GM12874 (cell line): ENCODE data around the gene C9orf78.

ENCODE experiments used
- TF ChIP-seq, protein P1 (sequence below): IDR thresholded peaks from 2 replicates; pipeline ENCODE4 v1.5.1; 2011; ENCODE audit warnings: low read depth, mild to moderate bottlenecking, control low read depth, low read length, moderate library complexity; ENCODE audit not compliant: insufficient read depth

Gene C9orf78

DNA sequence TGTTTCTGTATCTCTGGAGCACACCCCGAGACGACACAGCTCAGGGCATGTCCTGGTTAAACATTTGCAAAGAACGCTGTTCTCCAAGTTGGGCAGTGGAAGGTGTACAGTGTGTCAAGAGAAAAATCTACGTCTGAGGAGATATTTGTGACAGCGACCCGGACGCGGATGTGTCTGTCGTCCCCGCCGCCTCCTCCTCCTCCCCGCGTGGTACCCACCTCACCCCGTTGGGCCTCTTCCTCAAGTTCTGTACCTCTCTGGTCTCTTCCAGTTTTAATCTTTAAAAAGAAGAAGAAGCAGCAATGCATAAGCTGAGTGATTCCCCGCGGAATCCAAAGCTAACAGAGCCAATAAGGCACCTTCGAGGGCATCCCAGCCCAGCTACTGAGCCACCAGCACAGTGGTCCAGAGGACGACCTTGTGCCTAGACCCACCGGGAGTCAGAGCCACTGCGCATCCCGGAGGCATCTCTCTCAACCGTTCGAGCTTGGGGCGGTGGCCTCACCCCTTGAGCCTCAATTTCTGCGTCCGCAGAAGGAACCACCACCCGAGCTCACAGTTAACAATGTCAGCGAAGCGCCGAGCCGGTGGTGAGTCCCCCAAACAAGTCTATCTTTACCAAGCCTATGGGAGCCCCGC lies 467 bp downstream of the C9orf78 start:
- TF ChIP-seq, protein P1, sequence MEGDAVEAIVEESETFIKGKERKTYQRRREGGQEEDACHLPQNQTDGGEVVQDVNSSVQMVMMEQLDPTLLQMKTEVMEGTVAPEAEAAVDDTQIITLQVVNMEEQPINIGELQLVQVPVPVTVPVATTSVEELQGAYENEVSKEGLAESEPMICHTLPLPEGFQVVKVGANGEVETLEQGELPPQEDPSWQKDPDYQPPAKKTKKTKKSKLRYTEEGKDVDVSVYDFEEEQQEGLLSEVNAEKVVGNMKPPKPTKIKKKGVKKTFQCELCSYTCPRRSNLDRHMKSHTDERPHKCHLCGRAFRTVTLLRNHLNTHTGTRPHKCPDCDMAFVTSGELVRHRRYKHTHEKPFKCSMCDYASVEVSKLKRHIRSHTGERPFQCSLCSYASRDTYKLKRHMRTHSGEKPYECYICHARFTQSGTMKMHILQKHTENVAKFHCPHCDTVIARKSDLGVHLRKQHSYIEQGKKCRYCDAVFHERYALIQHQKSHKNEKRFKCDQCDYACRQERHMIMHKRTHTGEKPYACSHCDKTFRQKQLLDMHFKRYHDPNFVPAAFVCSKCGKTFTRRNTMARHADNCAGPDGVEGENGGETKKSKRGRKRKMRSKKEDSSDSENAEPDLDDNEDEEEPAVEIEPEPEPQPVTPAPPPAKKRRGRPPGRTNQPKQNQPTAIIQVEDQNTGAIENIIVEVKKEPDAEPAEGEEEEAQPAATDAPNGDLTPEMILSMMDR = no peak

DNA sequence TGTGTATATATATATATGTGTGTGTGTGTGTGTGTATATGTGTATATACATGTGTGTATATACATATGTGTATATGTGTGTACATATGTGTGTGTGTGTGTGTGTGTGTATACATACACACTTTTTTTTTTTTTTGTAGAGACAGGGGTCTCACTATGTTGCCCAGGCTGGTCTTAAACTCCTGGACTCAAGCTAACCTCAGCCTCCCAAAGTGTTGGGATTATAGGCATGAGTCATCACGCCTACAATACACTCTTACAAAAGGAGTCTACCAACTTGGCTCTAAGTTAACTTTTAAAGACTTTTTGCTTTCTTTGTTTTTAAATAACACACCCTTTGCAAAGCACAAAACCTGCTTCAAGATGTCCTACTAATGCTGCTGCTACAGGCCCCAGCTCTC lies 2.1 kb downstream of the C9orf78 start:
- TF ChIP-seq, protein P1 = no peak

DNA sequence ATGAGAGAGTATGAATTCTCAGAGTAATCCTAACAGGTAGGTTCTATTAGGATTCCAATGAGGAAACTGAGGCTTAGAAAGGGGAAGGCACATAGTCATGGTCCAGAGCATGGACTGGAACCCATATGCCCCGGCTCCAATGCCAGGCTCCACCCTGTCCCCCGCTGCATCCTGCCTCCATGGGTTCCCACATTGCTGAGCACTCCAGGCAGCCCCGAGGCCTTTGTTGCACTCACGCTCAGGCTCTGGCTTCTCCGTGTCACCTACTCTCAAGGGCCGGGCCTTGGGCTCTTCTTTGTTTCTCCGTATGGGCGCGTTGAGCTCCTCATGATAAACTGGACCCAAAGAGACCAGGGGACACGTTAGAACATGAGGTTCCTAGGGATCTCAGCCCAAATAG lies 6.1 kb downstream of the C9orf78 start:
- TF ChIP-seq, protein P1 = no peak

DNA sequence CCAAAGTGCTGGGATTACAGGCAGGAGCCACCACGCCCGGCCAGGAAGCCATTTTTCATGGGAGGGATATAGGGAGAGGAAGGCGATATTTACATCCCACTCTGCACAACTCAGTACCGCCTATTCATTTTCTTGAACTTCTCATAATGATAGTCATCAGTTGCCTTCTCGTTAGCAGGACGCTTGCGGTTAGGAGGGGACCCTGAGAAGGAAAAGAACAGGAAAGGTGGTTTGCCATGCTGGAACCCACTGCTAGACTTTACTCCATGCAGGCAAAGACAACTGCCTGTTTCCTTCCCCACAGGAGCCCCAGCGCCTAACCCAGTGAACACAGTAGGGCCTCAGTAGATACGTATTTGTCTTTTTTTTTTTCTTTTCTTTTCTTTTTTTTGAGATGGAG lies 7.0 kb downstream of the C9orf78 start:
- TF ChIP-seq, protein P1 = no peak

DNA sequence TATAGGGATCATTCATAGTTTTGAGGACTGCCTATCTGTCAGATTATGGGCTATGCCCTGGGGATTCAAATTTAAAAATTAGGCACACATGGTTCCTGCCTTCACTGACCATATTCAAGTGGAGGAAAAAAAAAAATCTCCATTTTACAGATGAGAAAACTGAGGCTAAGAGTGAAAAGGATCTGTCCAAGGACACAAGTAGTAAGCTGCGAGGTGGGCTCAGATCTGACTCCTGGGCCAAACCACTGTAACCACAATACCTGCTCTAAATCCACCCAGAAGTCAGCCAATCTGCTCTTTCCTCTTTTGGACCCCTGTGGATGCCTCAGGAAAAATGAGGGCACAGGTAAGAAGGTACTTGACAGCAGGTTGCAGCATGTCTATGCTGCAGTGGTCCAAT lies 8.3 kb downstream of the C9orf78 start:
- TF ChIP-seq, protein P1 = no peak

DNA sequence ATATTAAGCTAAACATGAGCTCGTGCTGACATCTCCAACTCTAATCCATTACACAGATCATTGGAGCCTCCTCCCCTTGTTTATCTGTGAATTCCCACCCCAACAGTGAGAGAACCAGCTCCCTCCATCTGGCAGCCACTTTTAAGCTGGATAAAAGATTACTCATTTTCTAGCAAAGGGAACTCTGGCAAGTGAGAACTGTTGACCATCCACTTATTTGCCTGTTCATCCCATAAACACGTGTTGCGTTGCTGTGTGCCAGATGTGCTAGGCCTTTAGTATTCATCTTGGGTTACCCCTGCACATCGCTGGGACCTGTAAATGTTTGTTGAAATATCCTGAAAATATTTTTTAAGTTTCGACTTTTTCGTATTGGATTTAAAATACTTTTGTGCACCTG lies 8.7 kb downstream of the C9orf78 start:
- TF ChIP-seq, protein P1 = no peak

DNA sequence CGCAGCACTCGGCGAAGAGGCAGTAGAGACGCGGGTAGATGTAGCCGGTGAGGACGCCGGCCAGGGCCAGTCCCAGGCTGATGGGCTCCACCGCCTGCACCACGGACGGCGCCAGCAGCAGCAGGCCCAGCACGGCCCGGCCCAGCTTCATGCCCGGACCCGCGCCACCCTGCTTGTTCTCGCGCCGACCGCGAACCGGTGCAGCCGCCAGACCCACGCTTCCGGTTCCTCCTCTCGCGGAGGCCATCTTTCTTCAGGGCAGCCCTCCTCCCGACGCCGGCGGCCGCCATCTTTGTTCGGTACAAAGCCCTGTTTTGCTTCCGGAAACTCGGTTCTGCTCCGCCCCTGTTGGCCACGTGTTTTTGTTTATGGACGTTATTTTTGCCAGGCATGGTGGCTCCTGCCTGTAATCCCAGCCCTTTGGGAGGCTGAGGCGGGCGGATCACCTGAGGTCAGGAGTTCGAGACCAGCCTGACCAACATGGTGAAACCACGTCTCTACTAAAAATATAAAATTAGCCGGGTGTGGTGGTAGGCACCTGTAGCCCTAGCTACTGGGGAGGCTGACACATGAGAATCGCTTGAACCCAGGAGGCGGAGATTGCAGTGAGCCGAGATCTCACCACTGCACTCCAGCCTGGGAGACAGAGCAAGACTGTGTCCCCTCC lies 11.0 kb downstream of the C9orf78 start, which contains the start of gene TOR1A:
Gene TOR1A (minus strand): TSS at position 202 of the 667 bp plus-strand sequence. CDS start 51 bp downstream, at position 151.
- TF ChIP-seq, protein P1 = no peak
